ENCODE results near the gene FGF18. TPM values are rescaled to one million over a fixed set of nuclear protein-coding genes. Genes with fewer than 3 reads are reported as not detected.

FGF18 gene
- total and polyA plus RNA-seq, 9 of the 15 experiments (the other 6 are each of a cell fraction or from before 2014, with no cell fraction given), result 0.05 to 0.18 (median 0.11) TPM; not detected in 6

DNA sequence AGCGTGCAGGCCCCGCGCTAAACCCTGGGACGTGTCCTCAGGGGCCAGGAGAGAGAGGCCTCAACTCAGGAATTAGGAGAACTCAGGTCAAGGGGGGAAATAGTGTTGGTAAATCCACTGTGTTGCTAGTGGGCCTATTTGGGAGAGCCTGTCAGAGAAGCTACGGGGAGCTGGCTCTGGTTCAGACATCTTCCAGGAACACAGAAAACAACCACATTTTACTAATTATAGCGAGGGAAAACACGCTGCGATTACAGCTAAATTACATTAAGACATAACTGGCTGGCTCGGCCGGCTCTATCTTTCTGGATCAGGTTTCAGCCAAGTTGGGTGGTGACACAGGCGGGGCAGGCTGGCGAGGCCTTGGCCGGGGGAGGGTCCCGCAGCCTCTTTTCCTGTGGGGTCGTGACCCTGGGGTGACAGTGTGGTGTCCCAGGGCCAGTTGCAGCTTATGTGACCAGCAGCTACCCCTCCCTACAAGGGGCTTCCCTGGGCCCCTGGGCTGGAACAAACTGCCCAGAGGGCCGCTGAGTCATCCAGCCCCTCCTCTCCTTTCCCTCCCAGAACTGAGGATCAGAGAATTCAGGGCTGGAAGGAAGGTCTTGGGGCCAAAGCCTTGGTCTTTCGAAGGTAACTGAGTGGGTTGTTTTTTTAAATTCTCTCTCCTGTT lies 75.1 kb downstream of the FGF18 start (continued):
- TF ChIP-seq ZHX1 (conservative IDR thresholded peaks at IDR 0.05; ENCODE audit: low read length) (no peak), TAF15 (IDR thresholded peaks at IDR 0.05; ENCODE audit: low read depth, low read length) (no peak), XRCC5 (IDR thresholded peaks at IDR 0.05; ENCODE audit: low read depth, low read length) (0 out of 2 replicates have a peak, but pooled peaks have one; percentile 59), ZC3H4 (CRISPR knock-in tag; IDR thresholded peaks at IDR 0.05; ENCODE audit: borderline replicate concordance) (no peak), POLR3G (IDR thresholded peaks at IDR 0.05; ENCODE audit: extremely low read depth, insufficient read length, insufficient replicate concordance) (no peak), ATF7 (IDR thresholded peaks at IDR 0.05) (peak; percentile 81; the same call in 1 of the 2 replicates), YY1 (IDR thresholded peaks at IDR 0.05; ENCODE audit: borderline replicate concordance in 1 of 3, control insufficient read depth in 1 of 3, extremely low read depth in 1 of 3, insufficient read depth in 3 of 3, insufficient read length in 1 of 3, insufficient replicate concordance in 2 of 3, low read depth in 1 of 3, low read length in 2 of 3) (no peak), CREB3L1 (IDR thresholded peaks at IDR 0.05; ENCODE audit: borderline replicate concordance, low read depth) (peak; percentile 52; the same call in 1 of the 2 replicates), NR3C1 (CRISPR knock-in tag; IDR thresholded peaks at IDR 0.05) (no peak), FOXA3 (CRISPR knock-in tag; conservative IDR thresholded peaks at IDR 0.05 in 1 of 2, IDR thresholded peaks at IDR 0.05 in 1 of 2) (no peak), CREB5 (CRISPR knock-in tag; IDR thresholded peaks at IDR 0.05) (0 out of 2 replicates have a peak, but pooled peaks have one; percentile 3), ZNF165 (CRISPR knock-in tag; IDR thresholded peaks at IDR 0.05; ENCODE audit: borderline replicate concordance) (no peak), FOXP1 (CRISPR knock-in tag; IDR thresholded peaks at IDR 0.05) (0 out of 2 replicates have a peak, but pooled peaks have one; percentile 33), ZNF589 (CRISPR knock-in tag; IDR thresholded peaks at IDR 0.05; ENCODE audit: low read depth) (peak; percentile 79; the same call in 1 of the 2 replicates), JUND (IDR thresholded peaks at IDR 0.05; ENCODE audit: borderline replicate concordance, low read depth, low read length) (peak; percentile 95), JUND (tag; IDR thresholded peaks at IDR 0.05; ENCODE audit: borderline replicate concordance, low read depth, low read length) (peak; percentile 90; the same call in 2 of the 3 replicates), MYC (IDR thresholded peaks at IDR 0.05; ENCODE audit: low read depth, low read length) (no peak), MYC (CRISPR knock-in tag; IDR thresholded peaks at IDR 0.05; ENCODE audit: borderline replicate concordance, low read depth) (no peak)
